ENCODE measurements around the gene ZNF580. TPM values are rescaled to one million over a fixed set of nuclear protein-coding genes. Genes with fewer than 3 reads are reported as not detected.

Gene ZNF580
- total RNA-seq, 1 experiment from 2014 or later, result 22.8 TPM

DNA sequence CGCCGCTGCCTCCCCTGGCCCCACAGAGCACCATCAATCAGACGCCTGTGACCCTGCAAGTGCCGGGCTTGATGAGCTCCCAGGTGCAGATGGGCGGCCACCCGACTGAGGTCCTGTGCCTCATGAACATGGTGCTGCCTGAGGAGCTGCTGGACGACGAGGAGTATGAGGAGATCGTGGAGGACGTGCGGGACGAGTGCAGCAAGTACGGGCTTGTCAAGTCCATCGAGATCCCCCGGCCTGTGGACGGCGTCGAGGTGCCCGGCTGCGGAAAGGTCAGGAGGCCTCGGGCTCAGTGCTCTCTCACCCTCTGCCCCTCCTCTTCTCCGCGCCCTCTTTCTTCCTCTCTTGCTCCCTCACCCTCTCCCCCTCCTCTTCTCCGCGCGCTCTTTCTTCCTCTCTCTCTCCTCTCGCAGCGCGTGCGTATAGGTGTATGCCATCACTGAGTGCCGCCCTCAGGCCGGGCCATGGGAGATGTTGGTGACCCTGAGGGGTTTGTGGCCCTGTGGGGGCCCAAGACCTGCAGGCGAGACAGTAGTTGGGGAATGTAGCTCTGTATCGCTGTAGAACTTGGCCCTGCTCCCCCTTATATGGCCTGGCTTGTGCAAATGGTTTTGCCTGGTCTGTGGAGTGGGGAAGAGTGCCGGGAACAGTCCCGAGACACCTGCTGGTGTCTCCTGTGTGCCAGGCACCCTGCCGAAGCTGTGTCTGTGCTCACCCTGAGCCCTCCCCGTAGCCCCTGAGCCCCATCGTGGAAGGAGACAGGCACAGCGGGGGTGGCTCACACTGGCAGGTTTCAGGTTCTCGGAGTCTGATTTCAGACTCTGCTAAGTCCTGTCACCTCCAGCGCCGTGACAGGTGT, 28.8 kb downstream of the ZNF580 start:
- no peak overlapping the region; a peak in 1 of 5 replicates for H3K4me3 Mint-ChIP-seq
- H3K23me2 ChIP-seq (ENCODE audit: insufficient read length, low read depth, low read length, poor library complexity, severe bottlenecking), result no peaks in the 10 kb centered on the region
- H3K27me3 ChIP-seq (ENCODE audit: insufficient read depth, low read length), result no peaks in the 10 kb centered on the region
- no peak overlapping the region for H3K14ac ChIP-seq (ENCODE audit: insufficient read depth, low read length)
- H3K4me1 Mint-ChIP-seq, result peaks cover 27 to 36% of the 10 kb centered on the region in 2 experiments
- H2BK5ac ChIP-seq (ENCODE audit: insufficient read length, low read length), result no peak overlapping the region
- H4K20me1 ChIP-seq (ENCODE audit: control insufficient read depth, insufficient read depth, insufficient read length), result no peaks in the 10 kb centered on the region
- peak overlapping the region in 2 of 3 experiments; percentile 66 to 77; a peak in 3 of 7 replicates for H3K27ac Mint-ChIP-seq
- no peak overlapping the region for H3K4ac ChIP-seq (ENCODE audit: low read depth, low read length)
- H3K23ac ChIP-seq (ENCODE audit: insufficient read length, low read depth, low read length), result no peak overlapping the region
- H2BK120ac ChIP-seq (ENCODE audit: low read depth, low read length, poor library complexity, severe bottlenecking), result no peak overlapping the region
- H3K56ac ChIP-seq (ENCODE audit: insufficient read length, low read depth, low read length), result no peak overlapping the region
- H3K36me3 Mint-ChIP-seq (ENCODE audit: insufficient read depth in 1 of 3, low read depth in 3 of 3), result peaks cover 55 to 85% (median 76%) of the 10 kb centered on the region in 3 experiments
- H3K79me1 ChIP-seq (ENCODE audit: insufficient read depth, low read depth, low read length, poor library complexity, severe bottlenecking), result no peaks in the 10 kb centered on the region
- H3K9me3 Mint-ChIP-seq, result no peaks in the 10 kb centered on the region
- H2AK5ac ChIP-seq (ENCODE audit: insufficient read length, low read length), result no peak overlapping the region
- H2BK20ac ChIP-seq (ENCODE audit: low read depth, low read length, poor library complexity, severe bottlenecking), result no peak overlapping the region
- H3K18ac ChIP-seq (ENCODE audit: insufficient read length, low read depth, low read length), result no peak overlapping the region
- H4K5ac ChIP-seq (ENCODE audit: insufficient read length, low read depth, low read length), result no peak overlapping the region
- WGBS (ENCODE audit: extremely low coverage, insufficient read length, low lambda C conversion rate), result no CpG with 5 or more reads among the region's 43 CpGs
- no peak for TF ChIP-seq CTCF (conservative IDR thresholded peaks at IDR 0.05)
- H2AFZ ChIP-seq (ENCODE audit: low read length), result no peak overlapping the region
- H3K79me2 ChIP-seq (ENCODE audit: insufficient read depth, low read length), result peaks cover 4% of the 10 kb centered on the region; the same call in 1 of the 2 replicates
- no peak overlapping the region for H3T11ph ChIP-seq (ENCODE audit: low read length)
- no peak overlapping the region for H2BK12ac ChIP-seq (ENCODE audit: insufficient read length, low read depth, low read length)
- H3K9me3 ChIP-seq (ENCODE audit: control insufficient read depth, low read depth, low read length), result no peaks in the 10 kb centered on the region
- H3K27ac ChIP-seq (ENCODE audit: insufficient read length, low read depth, low read length), result no peak overlapping the region
- no peak overlapping the region for H3K9ac ChIP-seq (ENCODE audit: extremely low read depth, insufficient read length, low read length)
- H3K27me3 Mint-ChIP-seq (ENCODE audit: low read depth), result no peaks in the 10 kb centered on the region
- no peak overlapping the region for H4K8ac ChIP-seq (replicated peaks; ENCODE audit: insufficient read length, low read depth, low read length)
- H2BK15ac ChIP-seq (ENCODE audit: low read depth, low read length), result no peak overlapping the region
- no peak for DNase-seq
- no peak overlapping the region for H4K91ac ChIP-seq (ENCODE audit: insufficient read length, low read depth, low read length)
- H3K4me2 ChIP-seq (ENCODE audit: insufficient read depth, insufficient read length, low read length), result no peak overlapping the region
- H3K4me1 ChIP-seq (ENCODE audit: insufficient read depth, low read length), result no peaks in the 10 kb centered on the region
